HEK293 (cell line): ENCODE measurements around the gene ABR.

Experiments
- CTCF ChIA-PET: fragments of 350-600 bp; formaldehyde crosslinking; extraction: SDS; loops from one replicate; lab custom pipeline; 2021; ENCODE audit warnings: antibody characterized with exemption; lab: Yijun Ruan, JAX
- POLR2A ChIA-PET: fragments of 300-600 bp; formaldehyde crosslinking; extraction: SDS; loops from one replicate; lab custom pipeline; 2020; ENCODE audit warnings: antibody characterized with exemption, inconsistent platforms; lab: Yijun Ruan, JAX
- H3K27ac ChIP-seq: fragments of 200-500 bp; sonication (Bioruptor generic); 2 replicates; pipeline ENCODE4 v1.5.1; 2014; ENCODE audit warnings: low read depth, low read length, control low read depth, inconsistent platforms; ENCODE audit errors: extremely low read depth
- H3K36me3 ChIP-seq, 2 experiments: fragments of 200-500 bp in 1 of 2; sonication (Bioruptor generic) in 1 of 2; 1 replicate in 1 of 2; 2 replicates in 1 of 2; pipeline ENCODE4 v1.5.1; 2014 to 2017; ENCODE audit warnings: inconsistent platforms in 2 of 2, low read length in 2 of 2; ENCODE audit not compliant: control insufficient read depth in 2 of 2, insufficient read depth in 1 of 2
- H3K4me1 ChIP-seq: fragments of 200-500 bp; sonication (Bioruptor generic); 2 replicates; pipeline ENCODE4 v1.5.1; 2014; ENCODE audit warnings: mild to moderate bottlenecking, low read length, inconsistent platforms; ENCODE audit not compliant: control insufficient read depth, insufficient read depth
- H3K4me3 ChIP-seq: 2 replicates; pipeline ENCODE4 v1.5.1; 2011; ENCODE audit warnings: low read depth, mild to moderate bottlenecking, control low read depth, low read length, moderate library complexity
- H3K9me3 ChIP-seq: fragments of 200-500 bp; sonication (Bioruptor generic); 2 replicates; pipeline ENCODE4 v1.5.1; 2014; ENCODE audit warnings: low read depth, low read length, inconsistent platforms; ENCODE audit not compliant: control insufficient read depth, insufficient read depth
- GLIS2 ChIP-seq: fragments of 450-650 bp; formaldehyde crosslinking; IDR thresholded peaks from 2 replicates; pipeline ENCODE4 v1.5.1; 2016; ENCODE audit warnings: missing biosample characterization, missing genetic modification characterization
- KLF16 ChIP-seq: fragments of 450-650 bp; formaldehyde crosslinking; IDR thresholded peaks from 2 replicates; pipeline ENCODE4 v1.5.1; 2017; ENCODE audit warnings: missing biosample characterization, missing genetic modification characterization
- KLF8 ChIP-seq: fragments of 450-650 bp; formaldehyde crosslinking; IDR thresholded peaks from 2 replicates; pipeline ENCODE4 v1.5.1; 2016; ENCODE audit warnings: missing biosample characterization, missing genetic modification characterization
- OSR2 ChIP-seq: fragments of 450-650 bp; formaldehyde crosslinking; IDR thresholded peaks from 2 replicates; pipeline ENCODE4 v1.5.1; 2016; ENCODE audit warnings: missing biosample characterization, missing genetic modification characterization
- OVOL3 ChIP-seq: fragments of 450-650 bp; formaldehyde crosslinking; IDR thresholded peaks from 2 replicates; pipeline ENCODE4 v1.5.1; 2016; ENCODE audit warnings: missing biosample characterization, missing genetic modification characterization
- PRDM2 ChIP-seq: fragments of 450-650 bp; formaldehyde crosslinking; IDR thresholded peaks from 2 replicates; pipeline ENCODE4 v1.5.1; 2016; ENCODE audit warnings: missing biosample characterization, missing genetic modification characterization, borderline replicate concordance
- SCRT2 ChIP-seq: fragments of 450-650 bp; formaldehyde crosslinking; IDR thresholded peaks from 2 replicates; pipeline ENCODE4 v1.5.1; 2016; ENCODE audit warnings: missing biosample characterization, missing genetic modification characterization
- SP7 ChIP-seq: fragments of 450-650 bp; formaldehyde crosslinking; IDR thresholded peaks from 2 replicates; pipeline ENCODE4 v1.5.1; 2016; ENCODE audit warnings: missing biosample characterization, missing genetic modification characterization
- YY2 ChIP-seq: fragments of 450-650 bp; formaldehyde crosslinking; IDR thresholded peaks from 2 replicates; pipeline ENCODE4 v1.5.1; 2016; ENCODE audit warnings: missing biosample characterization, missing genetic modification characterization
- ZFP69B ChIP-seq: fragments of 450-650 bp; formaldehyde crosslinking; IDR thresholded peaks from 2 replicates; pipeline ENCODE4 v1.5.1; 2016; ENCODE audit warnings: missing biosample characterization, missing genetic modification characterization
- ZNF148 ChIP-seq: fragments of 450-650 bp; formaldehyde crosslinking; IDR thresholded peaks from 2 replicates; pipeline ENCODE4 v1.5.0; 2017; ENCODE audit warnings: missing biosample characterization, missing genetic modification characterization, borderline replicate concordance
- ZNF280D ChIP-seq: fragments of 450-650 bp; formaldehyde crosslinking; IDR thresholded peaks from 2 replicates; pipeline ENCODE4 v1.5.1; 2016; ENCODE audit warnings: missing biosample characterization, missing genetic modification characterization
- ZNF394 ChIP-seq: fragments of 450-650 bp; formaldehyde crosslinking; IDR thresholded peaks from 2 replicates; pipeline ENCODE4 v1.5.1; 2016; ENCODE audit warnings: missing biosample characterization, missing genetic modification characterization, mild to moderate bottlenecking, moderate library complexity, borderline replicate concordance
- ZNF514 ChIP-seq: fragments of 450-650 bp; formaldehyde crosslinking; IDR thresholded peaks from 2 replicates; pipeline ENCODE4 v1.5.1; 2016; ENCODE audit warnings: missing biosample characterization, missing genetic modification characterization
- ZNF623 ChIP-seq: fragments of 450-650 bp; formaldehyde crosslinking; IDR thresholded peaks from 2 replicates; pipeline ENCODE4 v1.5.1; 2016; ENCODE audit warnings: missing biosample characterization, missing genetic modification characterization
- ZNF768 ChIP-seq: fragments of 450-650 bp; formaldehyde crosslinking; IDR thresholded peaks from 2 replicates; pipeline ENCODE4 v1.5.1; 2018; ENCODE audit warnings: missing biosample characterization, mild to moderate bottlenecking, missing genetic modification characterization
- ZNF843 ChIP-seq: fragments of 450-650 bp; formaldehyde crosslinking; IDR thresholded peaks from 2 replicates; pipeline ENCODE4 v1.5.1; 2016; ENCODE audit warnings: missing biosample characterization, missing genetic modification characterization
- ZXDB ChIP-seq: fragments of 450-650 bp; formaldehyde crosslinking; IDR thresholded peaks from 2 replicates; pipeline ENCODE4 v1.5.1; 2016; ENCODE audit warnings: missing biosample characterization, missing genetic modification characterization

ABR gene

GRCh38 chr17:1027044-1027443 is 152.7 kb downstream of the ABR start (continued):
- no peak for TF ChIP-seq ZNF148 (tag by site-specific recombination)
- no peak for TF ChIP-seq ZNF768 (tag by site-specific recombination)
- TF ChIP-seq ZNF623: no peak
- TF ChIP-seq SCRT2 (tag by site-specific recombination): no peak

- TF ChIP-seq GLIS2 (0 out of 2 replicates have a peak, but pooled peaks have one; percentile 14), KLF8 (no peak)
- H3K9me3 ChIP-seq: no peaks in the 10 kb centered on the region
- CTCF ChIA-PET: interaction anchor here (0.7 kb wide), 1 partner anchor 614 kb away, joined by 5 read pairs; no protein-coding TSS in a partner anchor
- no peak overlapping the region for H3K4me3 ChIP-seq
- POLR2A ChIA-PET: interaction anchor here (0.9 kb wide), 1 partner anchor 22 kb away, joined by 5 read pairs; no protein-coding TSS in a partner anchor
- H3K36me3 ChIP-seq: peaks cover 0 to 10% of the 10 kb centered on the region in 2 experiments; a peak in 1 of 3 replicates
- H3K4me1 ChIP-seq: no peaks in the 10 kb centered on the region
- H3K27ac ChIP-seq: no peak overlapping the region
Measured at GRCh38 chr17:1026599-1026975, 153.2 kb downstream of the ABR start.

- Histone ChIP-seq H3K4me3 (no peak overlapping the region), H3K4me1 (no peaks in the 10 kb centered on the region), H3K9me3 (no peaks in the 10 kb centered on the region), H3K36me3 (peaks cover 0 to 10% of the 10 kb centered on the region in 2 experiments; a peak in 1 of 3 replicates), H3K27ac (no peak overlapping the region)
- POLR2A ChIA-PET: no interaction called here
- CTCF ChIA-PET: interaction anchor here (0.7 kb wide), 1 partner anchor 613 kb away, joined by 5 read pairs; no protein-coding TSS in a partner anchor
- no peak for TF ChIP-seq ZNF843 (tag by site-specific recombination)
- no peak for TF ChIP-seq ZXDB
- TF ChIP-seq SP7 (tag by site-specific recombination): no peak
- TF ChIP-seq OSR2 (tag by site-specific recombination): no peak
- TF ChIP-seq ZNF394 (tag by site-specific recombination): no peak
- no peak for TF ChIP-seq PRDM2 (tag by site-specific recombination)
- no peak for TF ChIP-seq ZNF280D (tag by site-specific recombination)
- no peak for TF ChIP-seq YY2 (tag by site-specific recombination)
- TF ChIP-seq ZNF514: no peak
- no peak for TF ChIP-seq ZFP69B (tag by site-specific recombination)
- TF ChIP-seq KLF16: no peak
- no peak for TF ChIP-seq OVOL3 (tag by site-specific recombination)
Measured at GRCh38 chr17:1025733-1026598, 153.8 kb downstream of the ABR start.
